Lung microvascular endothelial cell (primary cell): ENCODE measurements around the gene MAP2K7. TPM values are rescaled to one million over a fixed set of nuclear protein-coding genes. Genes with fewer than 3 reads are reported as not detected.

ENCODE experiments used
- DNase-seq, 2 donors: peaks; one replicate each; pipeline versions ENCODE4 v3.0.0 to v3.0.0-alpha.2; 2010; ENCODE audit warnings: low read depth in 2 of 2
- total RNA-seq: library from RNA; depleted of rRNA; stranded (reverse); fragments of >200 nt; gene quantifications from 2 replicates; pipeline ENCODE4 v1.2.1, GENCODE V29; 2014

MAP2K7 gene
- total RNA-seq, 1 donor from 2014 or later = 9.9 TPM

- DNase-seq = no peak
Observed at GRCh38 chr19:7961920-7962626, 58.4 kb downstream of the MAP2K7 start.

GRCh38 chr19:7962644-7963268 lies 59.1 kb downstream of the MAP2K7 start:
- DNase-seq = no peak

- no peak for DNase-seq
Observed at GRCh38 chr19:7963566-7963965, 59.9 kb downstream of the MAP2K7 start.

Other genes starting within 250 kb of the MAP2K7 start
- not detected in 2 replicates for gene RETN, start 234.8 kb upstream of the MAP2K7 start, total RNA-seq
- not detected in 2 replicates for gene MCEMP1, start 226.8 kb upstream of the MAP2K7 start, total RNA-seq
- gene TRAPPC5, start 223.0 kb upstream of the MAP2K7 start, total RNA-seq = 63.4 and 82.5 TPM in 2 replicates
- gene FCER2, start 201.7 kb upstream of the MAP2K7 start, total RNA-seq = not detected in 2 replicates
- gene CLEC4G, start 171.8 kb upstream of the MAP2K7 start, total RNA-seq = not detected in 2 replicates
- gene CD209, start 156.3 kb upstream of the MAP2K7 start, total RNA-seq = not detected in 2 replicates
- gene CLEC4M, start 140.6 kb upstream of the MAP2K7 start, total RNA-seq = 8.5 and 15.3 TPM in 2 replicates
- 7.0 and 7.9 TPM in 2 replicates for gene EVI5L, start 73.7 kb upstream of the MAP2K7 start, total RNA-seq
- not detected in 2 replicates for gene PRR36, start 29.5 kb upstream of the MAP2K7 start, total RNA-seq
- under 0.01 and 0.65 TPM in 2 replicates for gene LRRC8E, start 15.4 kb upstream of the MAP2K7 start, total RNA-seq
- under 0.01 TPM in 1 of 2 replicates, not detected in the other for gene TGFBR3L, start 11.0 kb downstream of the MAP2K7 start, total RNA-seq
- 4.4 and 4.8 TPM in 2 replicates for gene SNAPC2, start 16.5 kb downstream of the MAP2K7 start, total RNA-seq
- 1.4 and 2.0 TPM in 2 replicates for gene CTXN1, start 22.3 kb downstream of the MAP2K7 start, total RNA-seq
- gene TIMM44, start 39.8 kb downstream of the MAP2K7 start, total RNA-seq = 22.9 and 28.2 TPM in 2 replicates
- 14.4 and 17.5 TPM in 2 replicates for gene ELAVL1, start 101.8 kb downstream of the MAP2K7 start, total RNA-seq
- gene CCL25, start 148.9 kb downstream of the MAP2K7 start, total RNA-seq = not detected in 2 replicates
- not detected in 2 replicates for gene FBN3, start 245.7 kb downstream of the MAP2K7 start, total RNA-seq